HG03097 (cell line): ENCODE data around the gene MACROD1.

Experiments
- ATAC-seq: cut with Tn5 transposase; IDR thresholded peaks from one replicate; pipeline ENCODE4 v1.9.1; 2021; ENCODE audit not compliant: unreplicated experiment, low FRiP score

Gene MACROD1

DNA sequence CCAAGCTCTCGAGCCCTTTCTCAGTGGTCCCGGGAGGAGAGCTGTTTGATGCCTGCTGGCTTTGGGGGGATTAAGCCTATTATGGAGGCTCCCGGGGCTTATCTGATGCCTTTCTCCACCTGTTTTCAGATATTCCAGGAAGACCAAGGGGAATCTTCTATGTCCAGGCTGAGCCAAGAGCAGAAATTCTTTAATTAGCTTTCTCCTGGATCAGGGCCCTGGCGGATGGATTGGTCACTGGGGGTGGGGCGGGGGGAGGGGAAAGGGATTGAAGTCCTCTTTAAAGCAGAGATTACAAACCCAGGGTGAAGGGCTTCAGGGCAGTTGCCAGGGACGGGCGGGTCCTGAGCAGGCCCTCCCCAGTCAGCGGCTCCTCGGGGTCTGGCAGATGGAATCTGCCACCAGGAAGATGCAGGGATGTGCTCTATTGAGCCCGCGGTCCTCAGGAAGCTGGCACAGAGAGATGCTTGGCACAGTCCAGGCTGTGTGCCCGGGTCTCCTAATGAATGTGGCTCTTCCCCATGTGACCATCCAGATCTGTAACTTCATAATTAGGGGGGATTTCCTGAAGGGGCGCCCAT is 33.6 kb downstream of the MACROD1 start:
- ATAC-seq, result no peak

DNA sequence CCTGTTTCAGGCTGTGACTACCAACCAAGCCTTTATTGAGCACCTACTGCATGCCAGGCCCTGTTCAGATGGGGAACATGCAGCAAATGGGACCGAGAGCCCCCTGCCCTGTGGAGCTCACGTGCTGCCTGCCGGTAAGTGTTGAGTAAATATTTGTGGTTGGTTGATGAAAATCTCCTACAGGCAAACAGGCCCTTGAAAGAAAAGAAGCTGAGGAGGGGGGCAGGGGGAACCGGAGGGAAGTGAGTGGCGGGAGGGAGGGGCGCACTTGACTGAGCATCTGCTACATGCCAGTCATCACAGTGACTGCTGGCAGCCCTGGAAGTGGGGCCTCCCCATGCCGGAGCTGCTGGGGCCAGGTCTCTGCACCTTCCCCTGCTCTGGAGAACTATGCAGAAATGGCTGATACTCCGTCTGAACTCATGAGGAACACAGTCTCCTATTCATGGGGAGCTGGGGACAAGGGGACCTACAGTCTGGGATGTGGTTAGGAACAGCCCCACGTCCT is 34.2 kb downstream of the MACROD1 start:
- no peak for ATAC-seq

DNA sequence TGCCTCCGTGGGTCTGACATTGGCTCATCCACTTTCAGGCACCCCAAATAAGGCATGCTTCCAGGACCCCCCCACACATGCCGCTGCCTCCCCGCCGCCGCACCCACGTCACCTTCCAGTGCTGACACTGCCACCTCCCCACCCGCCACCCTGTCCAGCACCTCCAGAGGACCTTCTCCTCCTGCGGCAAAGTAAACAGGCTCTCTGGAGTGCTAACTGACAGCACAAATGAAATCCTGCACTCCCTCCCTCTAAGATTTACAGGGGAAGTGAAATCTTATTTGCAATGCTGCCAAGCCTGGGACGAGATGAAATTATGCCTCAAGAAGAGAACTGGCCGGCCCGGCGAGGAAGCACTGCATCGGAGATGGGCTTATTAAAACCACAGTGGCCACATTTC is 35.3 kb downstream of the MACROD1 start:
- ATAC-seq, result no peak

DNA sequence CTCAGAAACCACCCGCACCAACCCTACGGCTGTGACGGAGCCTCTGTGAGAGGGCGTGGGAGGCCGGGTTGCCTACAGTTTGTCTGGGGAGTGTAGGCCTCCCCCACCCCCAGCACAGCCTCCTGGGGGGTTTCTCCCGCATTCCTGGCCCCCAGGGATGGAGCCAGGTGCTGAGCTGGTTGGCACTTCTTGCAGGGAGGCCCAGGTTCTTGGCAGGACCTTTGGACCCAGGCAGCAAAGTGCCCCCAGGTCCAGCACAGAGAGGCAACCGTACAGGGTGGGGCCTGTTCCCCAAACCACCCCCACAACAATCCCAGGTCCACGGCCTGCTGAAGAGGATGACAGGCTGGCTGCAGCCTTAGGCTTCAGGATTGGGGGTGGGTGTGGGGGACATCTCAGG is 36.5 kb downstream of the MACROD1 start:
- ATAC-seq, result no peak

DNA sequence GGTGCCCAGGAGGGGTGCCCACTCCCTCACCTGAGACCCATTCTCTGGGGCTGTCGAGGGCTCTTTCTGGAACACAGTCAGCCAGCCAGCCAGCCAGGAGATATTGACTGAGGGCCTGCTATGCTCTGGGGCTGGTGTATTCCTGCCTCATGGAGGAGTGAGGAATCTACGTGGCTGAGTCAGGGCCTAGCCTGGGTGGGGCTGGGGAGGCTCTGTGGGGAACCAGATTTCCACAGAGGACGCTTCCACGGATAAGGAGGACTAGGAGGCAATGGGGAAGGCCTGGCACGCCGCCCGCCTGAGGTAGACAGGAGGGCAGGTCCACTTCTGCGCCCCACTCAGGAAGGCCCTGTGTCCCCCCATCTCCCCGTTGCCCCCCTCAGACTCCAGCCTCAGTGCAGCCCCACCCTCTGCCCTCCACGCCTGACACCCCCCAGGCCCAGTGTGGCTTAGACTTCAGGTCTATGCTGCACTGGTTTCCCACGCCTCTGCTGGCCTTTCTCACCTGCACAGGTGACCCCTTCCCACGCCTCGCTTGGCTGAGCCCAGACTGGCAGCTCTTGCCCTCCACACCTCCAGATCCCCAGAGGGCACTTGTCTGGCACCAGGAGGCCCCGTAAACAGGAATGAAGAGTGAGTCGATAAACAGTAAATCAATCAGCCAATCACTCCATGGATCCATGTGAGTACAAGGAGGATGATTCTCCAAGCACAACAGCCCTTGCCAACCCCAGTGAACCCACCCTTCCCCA is 37.5 kb downstream of the MACROD1 start:
- ATAC-seq, result no peak

DNA sequence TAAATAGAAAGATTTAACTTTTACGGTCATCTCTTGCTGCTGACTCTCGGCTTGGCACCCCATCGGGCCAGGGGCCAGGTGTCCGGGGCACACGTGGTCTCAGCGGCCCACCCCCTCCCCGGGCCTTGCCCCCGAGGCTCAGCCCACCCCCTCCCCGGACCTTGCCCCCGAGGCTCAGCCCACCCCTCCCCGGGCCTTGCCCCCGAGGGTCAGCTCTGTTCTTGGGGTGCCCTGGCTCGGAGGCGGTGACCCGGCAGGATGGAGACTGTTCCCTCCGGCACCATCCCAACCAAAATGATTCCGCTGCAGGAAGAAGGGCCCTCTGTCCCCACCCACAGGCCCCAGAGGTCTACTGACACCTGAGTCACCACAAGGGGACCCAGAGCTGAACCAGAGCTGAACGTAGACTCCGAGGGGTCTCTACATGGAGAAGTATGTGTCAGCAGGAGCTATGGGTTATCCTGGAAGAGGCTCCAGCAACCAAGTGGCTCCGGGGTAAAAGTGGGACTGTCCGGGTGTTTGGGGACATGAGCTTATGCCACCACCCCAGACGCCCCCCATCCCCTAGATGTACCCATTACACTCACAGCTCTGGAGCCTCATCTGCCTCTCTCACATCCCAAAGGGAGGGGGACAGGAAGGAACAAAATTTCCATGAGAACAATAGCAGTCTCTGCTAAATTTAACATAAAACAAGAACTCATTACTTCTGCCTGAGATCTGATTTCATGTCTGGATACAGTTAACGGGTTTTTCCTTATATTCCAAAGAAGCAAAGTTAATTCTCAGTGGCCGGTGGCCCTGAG is 38.4 kb downstream of the MACROD1 start:
- no peak for ATAC-seq

DNA sequence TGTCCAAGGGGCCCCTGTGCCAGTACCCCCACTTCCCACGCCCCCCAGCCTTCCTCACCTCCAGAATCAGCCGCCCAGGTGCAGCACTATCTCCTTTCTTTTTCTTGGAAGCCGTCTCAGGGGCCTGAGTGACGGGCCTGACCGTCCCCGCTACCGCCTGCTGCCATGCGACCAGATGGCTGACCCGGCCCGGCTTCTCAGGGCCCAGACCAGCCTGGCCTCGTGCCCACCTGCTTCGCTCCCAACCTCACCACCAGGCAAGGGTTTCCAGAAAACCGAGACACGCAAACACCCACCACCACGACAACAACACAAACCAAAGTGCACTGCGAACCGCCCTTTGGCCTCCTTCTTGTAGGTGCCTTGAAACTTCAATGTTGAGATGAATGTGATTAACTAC is 39.1 kb downstream of the MACROD1 start:
- ATAC-seq, result no peak

DNA sequence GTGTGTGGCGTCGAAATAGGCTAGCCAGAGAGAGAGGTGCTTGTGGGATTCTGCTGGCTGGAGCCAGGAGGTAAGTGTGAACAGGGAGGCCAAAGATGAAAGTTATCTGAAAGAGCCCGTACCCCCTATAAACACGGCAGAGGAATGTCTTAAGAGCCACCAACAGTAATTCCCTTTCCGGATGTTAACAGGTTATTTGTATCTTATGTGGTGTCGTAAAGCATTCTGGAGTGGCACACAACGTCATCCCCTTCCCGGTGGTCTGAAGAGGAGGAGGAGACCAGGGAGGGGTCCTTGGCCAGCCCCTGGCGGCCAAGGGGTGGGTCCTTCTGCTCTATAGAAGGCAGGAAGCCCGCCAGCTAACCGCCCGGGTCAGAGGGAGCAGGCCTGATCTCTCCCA is 39.5 kb downstream of the MACROD1 start:
- no peak for ATAC-seq

DNA sequence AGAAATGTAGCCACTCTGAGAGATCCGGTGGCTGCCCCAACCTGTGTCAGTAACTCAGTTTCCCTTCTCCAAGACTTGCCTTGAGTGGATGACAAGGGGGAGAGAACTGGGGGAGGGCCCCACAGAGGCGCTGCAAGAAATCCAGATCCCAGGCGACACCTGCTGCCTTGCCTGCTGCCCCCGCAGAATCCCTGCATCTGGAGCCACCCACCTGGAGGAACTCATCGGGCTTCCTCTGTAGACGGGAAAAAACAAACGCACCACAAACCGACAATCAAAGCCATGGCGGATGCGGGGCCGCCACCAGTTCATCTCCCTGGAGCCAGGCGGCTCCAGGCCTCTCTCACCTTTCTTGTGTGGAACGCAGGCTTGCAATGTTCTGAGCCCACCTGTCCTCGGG is 40.2 kb downstream of the MACROD1 start:
- no peak for ATAC-seq

DNA sequence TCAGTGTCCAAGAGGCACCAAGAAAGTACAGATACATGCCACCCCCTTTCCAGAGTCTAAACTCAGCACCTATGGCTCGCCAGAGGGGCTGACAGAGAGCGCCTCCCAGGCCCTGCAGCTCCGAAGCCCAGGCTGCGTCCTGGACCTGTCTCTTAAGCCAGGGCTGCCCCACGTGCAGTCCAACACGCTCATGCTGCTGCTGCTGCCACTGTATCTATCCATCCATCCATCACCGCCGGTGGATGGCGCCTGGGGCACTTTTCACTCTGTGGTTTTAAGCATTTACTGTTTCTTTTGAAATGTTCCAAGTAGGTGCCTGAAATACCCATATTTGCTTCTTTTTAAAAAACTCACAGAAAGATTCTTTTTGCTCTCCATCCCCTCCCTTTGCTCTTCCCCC is 41.8 kb downstream of the MACROD1 start:
- ATAC-seq, result no peak

DNA sequence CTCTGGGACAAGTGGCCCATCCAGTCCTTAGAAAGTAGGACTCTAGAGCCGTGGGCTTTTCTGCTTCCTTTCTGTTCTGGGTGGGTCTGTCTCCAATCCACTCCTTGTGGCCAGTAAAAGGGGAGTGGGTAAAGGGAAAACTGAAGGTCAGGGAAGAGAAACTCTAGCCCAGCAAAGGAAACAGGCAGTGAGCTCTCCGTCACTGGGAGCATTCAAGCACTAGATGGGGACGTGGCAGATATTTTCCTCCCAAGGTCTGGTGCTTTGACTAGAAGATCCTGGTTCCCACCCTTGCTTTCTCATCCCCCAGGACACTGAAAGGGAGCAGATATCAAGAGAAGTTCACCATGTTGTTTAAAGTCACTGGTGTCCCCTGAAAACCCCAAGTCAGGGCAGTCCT is 42.2 kb downstream of the MACROD1 start:
- ATAC-seq, result no peak

DNA sequence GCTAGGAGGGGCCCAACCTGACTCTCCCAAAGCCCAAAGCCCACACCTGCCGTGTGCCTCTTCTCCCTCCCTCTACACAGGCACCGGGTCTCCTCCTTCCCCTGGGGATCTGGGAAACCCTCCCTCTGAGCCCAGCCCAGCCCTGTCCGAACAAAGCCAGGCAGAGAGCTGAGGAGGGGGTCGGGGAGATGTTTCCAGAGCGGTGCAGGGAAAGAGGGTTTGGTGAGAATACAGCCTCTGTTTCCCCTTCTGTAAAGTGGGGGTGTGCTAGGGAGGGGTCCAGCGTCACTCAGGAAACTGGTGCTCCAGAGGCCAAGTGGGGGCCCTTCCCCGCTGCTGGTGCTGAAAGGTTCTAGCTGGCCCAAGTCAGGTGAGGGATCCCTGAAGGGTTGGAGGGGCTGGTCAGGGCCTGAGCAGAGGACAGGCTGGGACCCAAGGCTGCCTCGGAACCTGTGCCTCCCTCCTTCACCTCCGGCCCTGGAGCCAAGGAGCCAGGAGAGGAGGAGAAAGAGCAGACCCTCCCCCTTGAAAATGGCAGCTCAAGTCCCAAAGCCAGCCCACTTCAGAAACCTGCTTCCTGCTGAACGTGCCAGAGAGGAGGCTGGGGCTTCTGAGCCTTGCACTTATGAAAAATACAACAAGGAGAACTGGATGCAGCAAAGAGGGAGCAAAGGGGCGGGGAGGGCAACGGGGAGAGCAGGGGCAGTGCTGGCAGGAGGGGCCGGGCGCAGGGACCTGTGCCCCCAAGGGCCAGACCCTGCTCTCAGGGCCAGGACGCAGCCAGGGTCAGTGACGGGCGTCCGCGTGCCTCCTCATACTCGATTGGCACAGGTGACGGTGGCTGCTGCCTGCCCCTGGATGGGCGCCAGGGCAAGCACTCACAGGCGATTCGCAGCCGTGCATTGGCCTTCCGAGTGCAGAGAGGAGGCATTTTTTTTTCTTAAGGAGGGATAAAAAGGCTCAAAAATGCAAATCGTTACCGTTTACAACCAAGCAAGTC is 43.2 kb downstream of the MACROD1 start:
- ATAC-seq, result no peak

DNA sequence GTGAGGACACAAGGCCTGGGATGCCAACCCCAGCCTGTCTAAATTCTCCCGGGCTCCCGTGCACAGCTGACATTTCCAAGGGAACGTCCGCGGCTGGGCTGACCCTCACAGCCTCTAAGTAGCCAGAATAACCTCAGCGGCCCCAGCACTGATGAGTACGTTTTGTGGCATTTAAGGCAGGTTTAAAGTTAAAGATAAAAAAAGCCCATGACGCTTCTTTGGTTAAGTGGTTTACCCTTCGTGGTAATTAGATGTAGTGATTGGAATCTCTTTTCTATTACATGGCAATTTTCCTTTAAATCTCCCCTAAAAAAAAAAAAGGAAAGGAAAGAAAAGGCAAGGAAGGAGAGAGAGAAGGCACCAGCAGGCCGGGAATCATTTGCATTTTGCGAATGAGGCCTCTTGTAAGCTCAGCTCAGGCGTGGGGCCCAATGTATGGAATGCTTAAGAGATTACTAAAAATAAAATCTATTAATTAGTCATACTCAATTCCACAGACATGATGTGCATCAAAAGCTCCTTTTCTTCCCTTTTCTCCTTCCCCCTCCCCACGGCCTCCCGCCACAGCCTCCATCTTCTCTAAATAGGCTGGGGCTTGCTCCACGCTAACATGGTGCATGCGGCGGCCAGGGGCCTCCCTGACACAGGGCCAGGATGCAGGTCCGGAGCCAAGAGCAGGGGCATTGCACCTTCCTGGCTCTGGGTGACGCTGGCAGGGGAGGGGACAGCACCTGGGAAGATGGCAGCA is 44.1 kb downstream of the MACROD1 start:
- ATAC-seq, result no peak

DNA sequence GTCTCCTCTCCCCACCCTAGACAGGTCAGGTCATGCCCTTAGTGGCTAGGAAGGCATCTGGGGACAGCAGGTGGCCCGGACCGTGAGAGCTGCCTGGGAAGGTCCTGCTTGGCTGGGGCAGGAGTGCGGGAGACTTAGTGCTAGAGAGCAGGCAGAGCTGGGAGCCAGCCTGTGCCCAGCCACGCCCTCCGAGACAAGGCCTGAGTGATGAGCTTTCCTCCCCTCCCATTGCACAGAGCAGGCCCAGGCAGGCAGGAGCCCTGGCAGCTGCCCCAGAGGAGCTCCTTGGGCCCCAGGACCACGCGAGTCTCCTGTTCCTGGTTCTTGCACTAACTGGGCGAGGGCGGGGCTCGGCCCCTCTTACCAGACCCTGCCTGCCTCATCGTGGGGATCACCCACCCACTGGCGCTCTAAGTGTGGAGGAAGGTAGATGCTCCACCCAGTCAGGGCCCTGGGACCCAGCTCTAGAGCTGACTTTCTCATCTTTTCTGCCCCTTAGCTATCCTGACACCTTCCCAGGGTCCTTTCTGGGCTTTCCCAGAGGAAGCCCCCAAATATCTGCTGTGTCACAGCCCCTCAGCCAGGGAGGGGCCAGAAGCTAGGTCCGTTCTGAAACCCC is 44.9 kb downstream of the MACROD1 start:
- ATAC-seq, result no peak

DNA sequence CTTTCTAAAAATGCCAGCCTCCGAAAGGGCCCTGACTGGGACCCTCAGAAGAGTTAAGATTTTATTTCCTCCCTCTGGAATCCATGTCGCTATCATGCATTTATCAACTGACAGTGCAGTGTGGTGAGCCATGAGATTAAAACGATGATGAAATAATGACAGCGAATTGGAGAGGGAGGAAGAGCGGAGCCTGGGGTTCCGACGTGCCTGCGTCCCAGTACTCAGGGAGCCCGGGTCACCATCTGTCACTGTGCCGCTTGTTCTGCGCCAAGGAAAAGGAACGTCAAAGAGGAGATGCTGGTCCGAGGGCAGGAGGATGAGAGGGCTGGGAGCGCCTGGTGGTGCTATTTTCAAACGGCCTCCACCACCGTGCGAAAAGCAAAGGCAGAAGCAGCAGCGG is 46.2 kb downstream of the MACROD1 start:
- no peak for ATAC-seq

DNA sequence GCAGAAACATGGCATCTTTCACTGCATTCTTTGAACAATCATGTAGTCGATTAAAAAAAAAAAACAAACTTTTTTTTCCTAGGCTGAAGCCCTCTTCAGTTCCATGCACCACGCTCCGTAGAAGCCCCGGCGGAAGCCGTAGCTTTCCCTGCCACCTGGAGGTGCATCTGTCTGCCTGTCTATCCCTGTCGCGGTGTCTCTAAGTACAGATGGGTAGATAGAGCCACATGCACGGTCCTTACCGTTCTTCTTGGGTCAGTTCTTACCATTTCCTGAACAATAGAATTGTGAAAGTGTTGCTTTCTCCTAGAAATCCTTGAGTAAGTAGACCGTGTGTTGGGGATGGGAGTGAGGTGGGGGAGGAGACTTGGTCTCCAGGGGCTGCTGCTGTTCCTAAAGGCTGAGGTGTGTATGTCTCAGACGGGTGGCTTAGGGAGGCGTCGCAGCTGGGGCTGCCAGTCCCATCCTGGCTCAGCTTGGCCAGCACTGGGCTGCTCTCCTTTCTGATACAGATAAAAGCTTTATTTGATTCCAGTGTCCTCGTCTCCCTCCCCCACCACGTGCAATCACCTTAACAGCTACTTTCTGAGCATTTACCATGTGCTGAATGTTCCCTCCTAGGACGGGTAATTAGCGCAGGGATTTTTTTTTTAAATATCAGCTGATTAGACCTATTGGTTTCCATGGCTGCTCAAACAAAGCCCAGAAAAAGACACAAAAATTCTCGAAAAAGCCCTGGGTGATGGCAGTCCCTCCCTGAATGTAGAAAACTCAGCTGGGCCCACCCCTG is 46.8 kb downstream of the MACROD1 start:
- no peak for ATAC-seq

DNA sequence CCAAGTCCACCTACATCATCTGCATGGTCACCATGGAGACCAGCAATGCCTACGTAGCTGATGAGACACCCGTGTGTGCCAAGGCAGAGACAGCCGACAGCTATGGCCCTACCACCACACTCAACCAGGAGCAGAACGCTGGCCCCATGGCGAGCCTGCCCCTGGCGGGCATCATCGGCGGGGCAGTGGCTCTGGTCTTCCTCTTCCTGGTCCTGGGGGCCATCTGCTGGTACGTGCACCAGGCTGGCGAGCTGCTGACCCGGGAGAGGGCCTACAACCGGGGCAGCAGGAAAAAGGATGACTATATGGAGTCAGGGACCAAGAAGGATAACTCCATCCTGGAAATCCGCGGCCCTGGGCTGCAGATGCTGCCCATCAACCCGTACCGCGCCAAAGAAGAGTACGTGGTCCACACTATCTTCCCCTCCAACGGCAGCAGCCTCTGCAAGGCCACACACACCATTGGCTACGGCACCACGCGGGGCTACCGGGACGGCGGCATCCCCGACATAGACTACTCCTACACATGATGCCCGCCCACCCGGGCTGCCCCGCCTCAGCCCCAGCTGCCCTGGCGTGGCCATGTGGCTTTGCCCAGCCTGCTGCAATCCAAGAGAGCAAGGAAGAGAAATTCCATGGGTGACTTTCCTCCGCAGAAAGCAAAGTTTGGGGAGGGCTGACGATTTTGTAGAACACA is 48.0 kb downstream of the MACROD1 start:
- no peak for ATAC-seq
